Naive thymus-derived CD4-positive, alpha-beta T cell (primary cell): Measurements from ENCODE around the gene TMED7. TPM values are rescaled to one million over a fixed set of nuclear protein-coding genes. Genes with fewer than 3 reads are reported as not detected.

Source experiments
- ATAC-seq: fragments of 150-1000 bp; cut with Tn5 transposase; 2 replicates; pipeline ENCODE4 v1.10.0; 2021; ENCODE audit warnings: mild to moderate bottlenecking, moderate library complexity
- CTCF ChIA-PET: fragments of 350-600 bp; sonication (Branson Sonifier 250); formaldehyde crosslinking; loops from one replicate; lab custom pipeline; 2021; ENCODE audit warnings: antibody characterized with exemption; lab: Charles Lee
- POLR2A ChIA-PET: fragments of 350-600 bp; sonication (Branson Sonifier 250); formaldehyde crosslinking; loops from one replicate; lab custom pipeline; 2021; ENCODE audit warnings: antibody characterized with exemption, inconsistent platforms; lab: Charles Lee
- DNase-seq, 9 donors: peaks; one replicate each; pipeline versions ENCODE4 v3.0.0 to v3.0.0-alpha.2; 2020 to 2022; ENCODE audit warnings: mixed read lengths in 1 of 9
- H3K27ac ChIP-seq: one replicate; pipeline ENCODE4 v1.7.0; 2013; ENCODE audit warnings: mild to moderate bottlenecking, low read depth, low read length, moderate library complexity
- H3K27me3 ChIP-seq, 2 donors: one replicate each; pipeline ENCODE4 v1.7.0; 2013; ENCODE audit warnings: low read length in 2 of 2, mild to moderate bottlenecking in 2 of 2, moderate library complexity in 2 of 2; ENCODE audit not compliant: control insufficient read depth in 2 of 2, insufficient read depth in 2 of 2
- H3K36me3 ChIP-seq, 3 experiments: 1 replicate in 2 of 3; 2 replicates in 1 of 3; pipeline ENCODE4 v1.7.0; 2013; ENCODE audit warnings: low read length in 3 of 3, mild to moderate bottlenecking in 3 of 3, moderate library complexity in 1 of 3; ENCODE audit not compliant: insufficient read depth in 3 of 3, control insufficient read depth in 2 of 3
- H3K4me1 ChIP-seq, 2 donors: one replicate each; pipeline ENCODE4 v1.7.0; 2013; ENCODE audit warnings: low read length in 2 of 2, mild to moderate bottlenecking in 2 of 2, moderate library complexity in 1 of 2; ENCODE audit not compliant: control insufficient read depth in 2 of 2, insufficient read depth in 2 of 2
- H3K4me3 ChIP-seq: 2 replicates; pipeline ENCODE4 v1.7.0; 2013; ENCODE audit warnings: mild to moderate bottlenecking, low read length
- H3K9me3 ChIP-seq, 3 experiments: 1 replicate in 2 of 3; 2 replicates in 1 of 3; pipeline ENCODE4 v1.7.0; 2013; ENCODE audit warnings: low read length in 3 of 3; ENCODE audit not compliant: control insufficient read depth in 2 of 3
- H3K27ac Mint-ChIP-seq, 9 donors: one replicate each; pipeline ENCODE4 v1.8.0; 2020 to 2022; ENCODE audit warnings: mixed read lengths in 9 of 9, mild to moderate bottlenecking in 8 of 9, moderate library complexity in 5 of 9, inconsistent platforms in 2 of 9
- H3K27me3 Mint-ChIP-seq, 5 donors: one replicate each; pipeline ENCODE4 v1.8.0; 2021 to 2022; ENCODE audit warnings: mixed read lengths in 5 of 5, mild to moderate bottlenecking in 1 of 5
- H3K36me3 Mint-ChIP-seq, 5 donors: one replicate each; pipeline ENCODE4 v1.8.0; 2020 to 2022; ENCODE audit warnings: mixed read lengths in 5 of 5, mild to moderate bottlenecking in 3 of 5, inconsistent platforms in 1 of 5
- H3K4me1 Mint-ChIP-seq, 7 donors: one replicate each; pipeline ENCODE4 v1.8.0; 2020 to 2022; ENCODE audit warnings: mixed read lengths in 7 of 7, mild to moderate bottlenecking in 3 of 7, inconsistent platforms in 1 of 7
- H3K4me3 Mint-ChIP-seq, 10 donors: one replicate each; pipeline ENCODE4 v1.8.0; 2020 to 2022; ENCODE audit warnings: mild to moderate bottlenecking in 10 of 10, mixed read lengths in 10 of 10, moderate library complexity in 6 of 10, inconsistent platforms in 2 of 10
- H3K9me3 Mint-ChIP-seq, 11 donors: one replicate each; pipeline ENCODE4 v1.8.0; 2020 to 2022; ENCODE audit warnings: mixed read lengths in 11 of 11, mild to moderate bottlenecking in 4 of 11, inconsistent platforms in 1 of 11, moderate library complexity in 1 of 11
- intact Hi-C, 2 donors: fragments of 100-400 bp; cut with micrococcal nuclease; formaldehyde crosslinking; loops; one replicate each; pipeline ENCODE4 v1.15.1; 2023
- polyA plus RNA-seq, 2 donors: library from polyadenylated mRNA; unstranded; fragments of 300-500 nt; fragmentation: Illumina TruSeq; gene quantifications; one replicate each; pipeline ENCODE4 v1.2.3, GENCODE V29; 2021
- total RNA-seq, 6 experiments: library from RNA in 5 of 6; stranded (reverse) in 5 of 6; gene quantifications; 1 replicate in 5 of 6; 2 replicates in 1 of 6; pipeline ENCODE4 v1.2.3 and lab custom pipeline; 2021 to 2026

Gene TMED7
- total and polyA plus RNA-seq, 7 experiments from 2014 or later = 31.5 to 58.0 (median 45.3) TPM

DNA sequence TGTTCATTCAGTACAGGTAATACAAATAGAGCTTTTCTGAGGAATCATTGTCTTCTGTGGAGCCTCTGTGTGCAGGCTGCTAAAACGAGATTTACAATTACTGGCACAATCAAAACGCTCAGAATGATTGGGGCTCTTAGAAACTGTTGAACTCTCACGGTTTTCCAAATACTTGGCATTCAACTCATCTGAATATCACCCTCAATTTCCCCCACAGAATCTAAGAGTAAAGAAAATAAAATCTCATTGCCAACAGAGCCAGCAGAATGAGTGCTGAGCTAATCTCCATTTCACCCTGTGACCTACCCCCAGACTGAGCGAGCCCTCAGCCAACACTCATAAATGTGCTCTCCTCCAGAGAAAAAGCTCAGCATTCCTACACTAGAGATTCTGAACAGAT, 35.3 kb upstream of the TMED7 start:
- Histone ChIP-seq H3K4me1 (no peaks in the 10 kb centered on the region), H3K4me3 (no peak overlapping the region), H3K36me3 (no peaks in the 10 kb centered on the region), H3K27ac (no peak overlapping the region), H3K9me3 (no peaks in the 10 kb centered on the region), H3K27me3 (peaks cover 0 to 3% of the 10 kb centered on the region in 2 donors)
- Mint-ChIP-seq H3K27me3 (peaks cover 34 to 56% (median 36%) of the 10 kb centered on the region in 5 donors), H3K4me1 (no peaks in the 10 kb centered on the region), H3K9me3 (peaks cover under 1 to 15% (median 4%) of the 10 kb centered on the region in 11 donors), H3K4me3 (no peak overlapping the region), H3K27ac (no peak overlapping the region), H3K36me3 (peaks cover 0 to 2% (median 0%) of the 10 kb centered on the region in 5 donors)
- DNase-seq = no peak
- ChIA-PET CTCF (interaction anchor here (0.5 kb wide), 1 partner anchor 218 kb away, joined by 3 read pairs; no protein-coding TSS in a partner anchor), POLR2A (interaction anchor here (0.6 kb wide), 1 partner anchor 24 kb away, joined by 3 read pairs; no protein-coding TSS in a partner anchor)
- ATAC-seq = no peak
- intact Hi-C loops = loop anchor here in 1 of 2 donors (5.0 kb wide), 1 partner anchor 279 kb away; no protein-coding TSS in a partner anchor

DNA sequence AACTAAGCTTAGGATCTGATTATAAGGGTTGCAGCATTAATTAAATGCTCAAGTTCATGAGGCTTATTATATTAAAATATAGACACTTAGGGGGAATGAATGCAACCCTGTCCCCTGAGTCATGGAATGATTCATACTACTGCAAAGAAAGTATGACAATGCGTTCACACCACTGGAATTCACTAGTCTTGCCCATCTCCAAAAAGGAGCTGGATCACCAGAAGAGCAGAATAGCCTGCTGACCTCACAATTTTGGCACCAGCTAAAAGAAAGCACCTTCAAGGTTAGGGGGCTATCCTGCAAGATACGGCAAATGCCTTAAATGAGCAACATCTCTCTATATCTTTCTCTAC, 32.0 kb upstream of the TMED7 start:
- ChIA-PET CTCF (no interaction called here), POLR2A (no interaction called here)
- Histone ChIP-seq H3K27ac (no peak overlapping the region), H3K27me3 (no peaks in the 10 kb centered on the region), H3K4me3 (no peak overlapping the region), H3K36me3 (no peaks in the 10 kb centered on the region), H3K9me3 (no peaks in the 10 kb centered on the region), H3K4me1 (no peaks in the 10 kb centered on the region)
- H3K4me3 Mint-ChIP-seq = no peak overlapping the region
- H3K9me3 Mint-ChIP-seq = peaks cover 0 to 10% (median 3%) of the 10 kb centered on the region in 11 donors
- H3K27ac Mint-ChIP-seq = no peak overlapping the region
- intact Hi-C loops = no loop called here
- ATAC-seq (no peak), DNase-seq (no peak)
- no peaks in the 10 kb centered on the region for H3K36me3 Mint-ChIP-seq
- H3K4me1 Mint-ChIP-seq = no peaks in the 10 kb centered on the region
- H3K27me3 Mint-ChIP-seq = peaks cover 21 to 43% (median 26%) of the 10 kb centered on the region in 5 donors

DNA sequence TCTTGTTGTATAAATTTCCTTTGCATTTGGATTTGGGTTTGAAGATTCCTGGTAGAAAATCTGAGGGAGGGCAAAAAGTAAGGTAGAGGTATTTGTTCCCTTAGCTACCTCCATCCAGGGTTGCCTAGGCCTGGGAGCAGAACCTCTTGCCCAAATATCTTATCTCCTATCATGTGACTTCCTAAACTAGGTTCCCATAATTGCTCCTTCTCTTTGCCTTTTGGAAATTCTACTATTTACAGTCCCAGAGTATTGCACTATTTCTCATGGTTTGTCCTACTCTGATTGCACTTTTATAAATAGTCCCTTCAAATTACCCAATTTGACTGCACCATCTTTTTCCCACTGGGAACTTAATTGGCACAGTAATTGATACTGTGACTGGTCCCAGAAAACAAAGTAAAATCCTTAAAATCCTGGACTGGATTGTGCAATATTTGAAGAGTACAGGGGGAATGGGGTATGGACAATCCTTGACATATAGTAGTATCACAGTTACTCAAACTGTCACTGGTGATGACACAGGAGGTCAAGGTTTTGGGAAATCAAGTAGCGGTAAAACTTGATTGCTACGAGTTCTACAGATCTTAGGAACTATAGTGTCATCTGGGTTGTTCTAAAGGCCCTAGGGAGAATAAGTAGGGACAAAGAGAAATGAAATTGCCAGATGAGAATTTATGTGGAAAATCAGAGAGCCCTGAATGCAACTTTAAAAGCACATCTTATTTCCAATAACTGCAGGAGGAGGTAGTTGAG, 31.5 kb upstream of the TMED7 start:
- Histone ChIP-seq H3K9me3 (no peaks in the 10 kb centered on the region), H3K4me1 (no peaks in the 10 kb centered on the region), H3K27me3 (no peaks in the 10 kb centered on the region), H3K36me3 (no peaks in the 10 kb centered on the region), H3K27ac (no peak overlapping the region), H3K4me3 (no peak overlapping the region)
- no peaks in the 10 kb centered on the region for H3K36me3 Mint-ChIP-seq
- DNase-seq (no peak), ATAC-seq (no peak)
- peaks cover 21 to 40% (median 26%) of the 10 kb centered on the region in 5 donors for H3K27me3 Mint-ChIP-seq
- POLR2A ChIA-PET = no interaction called here
- no peak overlapping the region for H3K27ac Mint-ChIP-seq
- peaks cover 0 to 10% (median 3%) of the 10 kb centered on the region in 11 donors for H3K9me3 Mint-ChIP-seq
- intact Hi-C loops = no loop called here
- CTCF ChIA-PET = no interaction called here
- H3K4me1 Mint-ChIP-seq = no peaks in the 10 kb centered on the region
- H3K4me3 Mint-ChIP-seq = no peak overlapping the region

DNA sequence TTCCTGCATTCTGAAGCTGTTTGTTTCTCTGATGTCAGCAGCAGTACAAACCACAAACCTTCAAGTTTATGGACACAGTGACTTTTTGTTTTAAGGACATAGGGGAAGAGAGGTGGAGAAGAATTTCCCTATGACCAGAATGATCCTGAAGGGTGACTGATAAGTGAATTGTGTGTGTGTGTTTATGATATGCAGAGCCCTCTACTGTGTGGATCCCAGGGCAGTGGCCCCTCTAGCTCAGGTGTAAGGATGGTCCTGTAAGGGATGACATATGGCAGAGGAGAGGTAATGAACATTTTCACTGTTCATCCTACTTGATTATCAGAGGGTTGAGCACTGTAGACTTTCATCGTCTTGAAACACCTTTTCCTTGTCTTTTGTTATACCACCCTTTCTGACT, 30.6 kb upstream of the TMED7 start:
- DNase-seq = no peak
- H3K9me3 ChIP-seq = no peaks in the 10 kb centered on the region
- H3K27me3 ChIP-seq = no peaks in the 10 kb centered on the region
- intact Hi-C loops = no loop called here
- H3K27ac ChIP-seq = no peak overlapping the region
- no peak for ATAC-seq
- no peak overlapping the region for H3K4me3 ChIP-seq
- H3K9me3 Mint-ChIP-seq = peaks cover 0 to 10% (median 3%) of the 10 kb centered on the region in 11 donors
- ChIA-PET CTCF (no interaction called here), POLR2A (no interaction called here)
- H3K4me1 ChIP-seq = no peaks in the 10 kb centered on the region
- peaks cover 18 to 37% (median 25%) of the 10 kb centered on the region in 5 donors for H3K27me3 Mint-ChIP-seq
- no peak overlapping the region for H3K4me3 Mint-ChIP-seq
- H3K4me1 Mint-ChIP-seq = no peaks in the 10 kb centered on the region
- no peak overlapping the region for H3K27ac Mint-ChIP-seq
- no peaks in the 10 kb centered on the region for H3K36me3 ChIP-seq
- H3K36me3 Mint-ChIP-seq = no peaks in the 10 kb centered on the region

DNA sequence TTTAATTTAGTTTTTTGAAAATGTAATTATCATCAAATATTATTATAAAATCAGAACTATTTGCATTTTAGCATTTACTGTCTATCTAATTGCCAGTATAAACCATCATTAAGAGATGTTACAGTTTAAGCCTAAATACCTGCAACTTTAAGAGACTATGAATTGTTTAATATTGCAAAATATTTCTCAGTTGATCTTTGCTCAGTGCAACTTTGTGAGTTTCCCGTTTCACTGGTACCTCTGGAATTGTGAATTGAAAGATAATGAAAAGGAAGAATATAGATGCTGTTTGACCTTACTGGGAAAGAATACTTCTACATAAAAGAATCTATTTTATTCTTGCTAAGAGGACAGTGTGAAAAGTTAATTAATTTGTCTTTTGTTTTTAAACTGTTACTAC, 30.2 kb upstream of the TMED7 start:
- Mint-ChIP-seq H3K9me3 (peaks cover 0 to 10% (median 3%) of the 10 kb centered on the region in 11 donors), H3K27ac (no peak overlapping the region), H3K27me3 (peaks cover 14 to 37% (median 21%) of the 10 kb centered on the region in 5 donors), H3K4me3 (no peak overlapping the region), H3K4me1 (no peaks in the 10 kb centered on the region), H3K36me3 (no peaks in the 10 kb centered on the region)
- CTCF ChIA-PET = no interaction called here
- H3K27me3 ChIP-seq = no peaks in the 10 kb centered on the region
- H3K4me1 ChIP-seq = no peaks in the 10 kb centered on the region
- DNase-seq = no peak
- intact Hi-C loops = no loop called here
- no peak overlapping the region for H3K27ac ChIP-seq
- H3K4me3 ChIP-seq = no peak overlapping the region
- H3K36me3 ChIP-seq = no peaks in the 10 kb centered on the region
- no peak for ATAC-seq
- POLR2A ChIA-PET = no interaction called here
- no peaks in the 10 kb centered on the region for H3K9me3 ChIP-seq

DNA sequence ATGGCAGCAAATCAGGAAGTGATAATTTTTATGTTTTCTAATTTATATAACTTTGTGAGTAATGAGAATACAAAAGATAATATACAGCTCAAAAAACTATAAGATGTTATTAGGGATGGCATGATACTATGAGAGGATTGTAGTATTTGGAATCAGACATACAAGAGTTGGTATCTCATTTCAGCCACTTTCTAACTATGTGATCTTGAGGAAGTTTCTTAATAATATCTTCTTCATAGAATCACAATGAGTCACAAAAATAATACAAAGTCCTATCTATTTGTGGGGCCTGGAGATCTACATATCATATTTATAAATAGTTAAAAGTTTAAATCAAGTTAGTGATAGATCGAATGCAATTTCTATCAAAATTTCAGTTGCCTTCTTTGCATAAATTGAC, 23.7 kb upstream of the TMED7 start:
- H3K4me3 Mint-ChIP-seq = no peak overlapping the region
- ChIA-PET CTCF (no interaction called here), POLR2A (no interaction called here)
- H3K4me3 ChIP-seq = no peak overlapping the region
- H3K4me1 Mint-ChIP-seq = no peaks in the 10 kb centered on the region
- intact Hi-C loops = no loop called here
- H3K9me3 Mint-ChIP-seq = no peaks in the 10 kb centered on the region
- H3K9me3 ChIP-seq = no peaks in the 10 kb centered on the region
- no peaks in the 10 kb centered on the region for H3K4me1 ChIP-seq
- no peak for DNase-seq
- no peaks in the 10 kb centered on the region for H3K36me3 ChIP-seq
- peaks cover 5 to 33% (median 16%) of the 10 kb centered on the region in 5 donors for H3K27me3 Mint-ChIP-seq
- H3K27ac Mint-ChIP-seq = no peak overlapping the region
- ATAC-seq = no peak
- peaks cover 0 to 3% of the 10 kb centered on the region in 2 donors for H3K27me3 ChIP-seq
- H3K27ac ChIP-seq = no peak overlapping the region
- no peaks in the 10 kb centered on the region for H3K36me3 Mint-ChIP-seq

DNA sequence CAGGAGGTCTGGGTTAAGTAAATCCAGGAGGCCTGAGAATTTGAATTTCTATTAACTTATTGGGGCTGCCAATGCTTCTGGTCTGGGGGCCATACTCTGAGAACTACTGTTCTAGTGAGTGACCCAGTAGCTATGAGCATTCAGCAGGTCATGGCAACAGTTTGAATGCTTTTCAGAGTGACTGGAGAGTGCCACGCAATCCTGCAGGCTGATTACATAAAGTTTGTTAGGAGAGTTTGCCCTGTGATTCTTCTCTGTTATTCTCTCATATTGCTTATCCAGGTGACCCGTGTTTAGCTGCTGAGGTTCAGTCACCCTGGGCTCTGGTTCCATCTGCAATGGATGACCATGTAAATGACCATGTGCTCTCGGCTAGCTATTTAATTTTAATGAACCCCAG, 22.2 kb upstream of the TMED7 start:
- POLR2A ChIA-PET = no interaction called here
- CTCF ChIA-PET = no interaction called here
- Histone ChIP-seq H3K4me3 (no peak overlapping the region), H3K27me3 (peaks cover 0 to 7% of the 10 kb centered on the region in 2 donors), H3K36me3 (no peaks in the 10 kb centered on the region), H3K9me3 (no peaks in the 10 kb centered on the region), H3K4me1 (no peaks in the 10 kb centered on the region), H3K27ac (no peak overlapping the region)
- H3K4me3 Mint-ChIP-seq = no peak overlapping the region
- H3K9me3 Mint-ChIP-seq = no peaks in the 10 kb centered on the region
- H3K27me3 Mint-ChIP-seq = peaks cover 13 to 47% (median 28%) of the 10 kb centered on the region in 5 donors
- H3K27ac Mint-ChIP-seq = no peak overlapping the region
- ATAC-seq (no peak), DNase-seq (no peak)
- intact Hi-C loops = no loop called here
- H3K4me1 Mint-ChIP-seq = no peaks in the 10 kb centered on the region
- H3K36me3 Mint-ChIP-seq = no peaks in the 10 kb centered on the region
